ENCODE measurements around the gene TPRA1.
A peak's percentile ranks its signal among the peaks of the same experiment; 100 is the strongest.
"Not testable (repeated sequence)": the region's sequence is repeated elsewhere in the genome, so short reads cannot be mapped to it uniquely, and the experiment has no call there.

The TPRA1 gene

GRCh38 chr3:127607675-127608361, 17.3 kb upstream of the TPRA1 start:
- ATAC-seq: no peak
- Mint-ChIP-seq H3K36me3 (ENCODE audit: low read depth) (peaks cover 73% of the 10 kb centered on the region), H3K4me1 (peaks cover 7% of the 10 kb centered on the region), H3K27ac (no peak overlapping the region), H3K27me3 (no peaks in the 10 kb centered on the region), H3K9me3 (no peaks in the 10 kb centered on the region), H3K4me3 (no peak overlapping the region)
- no peak for DNase-seq

- H3K27ac Mint-ChIP-seq: no peak overlapping the region
- no peak for DNase-seq
- peaks cover 12% of the 10 kb centered on the region for H3K4me1 Mint-ChIP-seq
- H3K4me3 Mint-ChIP-seq: no peak overlapping the region
- ATAC-seq: no peak
- no peaks in the 10 kb centered on the region for H3K9me3 Mint-ChIP-seq
- peaks cover 71% of the 10 kb centered on the region for H3K36me3 Mint-ChIP-seq (ENCODE audit: low read depth)
- no peaks in the 10 kb centered on the region for H3K27me3 Mint-ChIP-seq
Observed at GRCh38 chr3:127606981-127607595, 16.6 kb upstream of the TPRA1 start.

- Mint-ChIP-seq H3K9me3 (no peaks in the 10 kb centered on the region), H3K36me3 (ENCODE audit: low read depth) (peaks cover 76% of the 10 kb centered on the region), H3K4me1 (peaks cover 19% of the 10 kb centered on the region), H3K27ac (no peak overlapping the region), H3K27me3 (no peaks in the 10 kb centered on the region), H3K4me3 (no peak overlapping the region)
- no peak for DNase-seq
- ATAC-seq: no peak
Observed at GRCh38 chr3:127606086-127606805, 15.7 kb upstream of the TPRA1 start.

GRCh38 chr3:127605547-127605946, 15.0 kb upstream of the TPRA1 start:
- not testable (repeated sequence) for H3K4me3 Mint-ChIP-seq, H3K27ac Mint-ChIP-seq, DNase-seq, ATAC-seq, H3K27me3 Mint-ChIP-seq, H3K9me3 Mint-ChIP-seq
- H3K4me1 Mint-ChIP-seq: peaks cover 25% of the 10 kb centered on the region
- H3K36me3 Mint-ChIP-seq (ENCODE audit: low read depth): peaks cover 76% of the 10 kb centered on the region

- no peak for ATAC-seq
- Mint-ChIP-seq H3K4me3 (no peak overlapping the region), H3K27me3 (no peaks in the 10 kb centered on the region), H3K36me3 (ENCODE audit: low read depth) (peaks cover 73% of the 10 kb centered on the region), H3K9me3 (no peaks in the 10 kb centered on the region), H3K4me1 (peaks cover 34% of the 10 kb centered on the region), H3K27ac (no peak overlapping the region)
- no peak for DNase-seq
Observed at GRCh38 chr3:127604546-127605165, 14.1 kb upstream of the TPRA1 start.

GRCh38 chr3:127604035-127604434, 13.5 kb upstream of the TPRA1 start:
- no peak for ATAC-seq
- H3K4me1 Mint-ChIP-seq: peaks cover 39% of the 10 kb centered on the region
- DNase-seq: no peak
- peaks cover 73% of the 10 kb centered on the region for H3K36me3 Mint-ChIP-seq (ENCODE audit: low read depth)
- H3K27ac Mint-ChIP-seq: no peak overlapping the region
- H3K9me3 Mint-ChIP-seq: no peaks in the 10 kb centered on the region
- H3K27me3 Mint-ChIP-seq: no peaks in the 10 kb centered on the region
- H3K4me3 Mint-ChIP-seq: no peak overlapping the region

- peaks cover 53% of the 10 kb centered on the region for H3K36me3 Mint-ChIP-seq (ENCODE audit: low read depth)
- peak overlapping the region; percentile 91 for H3K4me3 Mint-ChIP-seq
Observed at GRCh38 chr3:127600749-127601456, 10.4 kb upstream of the TPRA1 start.

GRCh38 chr3:127598841-127599570, 8.5 kb upstream of the TPRA1 start:
- peak overlapping the region; percentile 97 for H3K27ac Mint-ChIP-seq
- H3K4me1 Mint-ChIP-seq: peaks cover 53% of the 10 kb centered on the region
- H3K9me3 Mint-ChIP-seq: no peaks in the 10 kb centered on the region
- ATAC-seq (no peak), DNase-seq (no peak)
- H3K36me3 Mint-ChIP-seq (ENCODE audit: low read depth): peaks cover 40% of the 10 kb centered on the region
- peak overlapping the region; percentile 91 for H3K4me3 Mint-ChIP-seq
- no peaks in the 10 kb centered on the region for H3K27me3 Mint-ChIP-seq

More at GRCh38 chr3:127600749-127601456, 10.4 kb upstream of the TPRA1 start:
- DNase-seq: no peak
- Mint-ChIP-seq H3K27me3 (no peaks in the 10 kb centered on the region), H3K4me1 (peaks cover 55% of the 10 kb centered on the region), H3K9me3 (no peaks in the 10 kb centered on the region), H3K27ac (no peak overlapping the region)
- no peak for ATAC-seq

GRCh38 chr3:127597020-127597771, 6.7 kb upstream of the TPRA1 start:
- H3K36me3 Mint-ChIP-seq (ENCODE audit: low read depth): peaks cover 32% of the 10 kb centered on the region
- peak overlapping the region; percentile 91 for H3K4me3 Mint-ChIP-seq
- H3K27ac Mint-ChIP-seq: peak overlapping the region; percentile 97
- H3K4me1 Mint-ChIP-seq: peaks cover 51% of the 10 kb centered on the region
- no peaks in the 10 kb centered on the region for H3K9me3 Mint-ChIP-seq
- no peak for DNase-seq
- H3K27me3 Mint-ChIP-seq: no peaks in the 10 kb centered on the region
- ATAC-seq: no peak

GRCh38 chr3:127595303-127595702, 4.8 kb upstream of the TPRA1 start:
- DNase-seq: no peak
- H3K36me3 Mint-ChIP-seq (ENCODE audit: low read depth): peaks cover 14% of the 10 kb centered on the region
- no peaks in the 10 kb centered on the region for H3K9me3 Mint-ChIP-seq
- no peak for ATAC-seq
- peaks cover 46% of the 10 kb centered on the region for H3K4me1 Mint-ChIP-seq
- H3K27me3 Mint-ChIP-seq: no peaks in the 10 kb centered on the region
- no peak overlapping the region for H3K27ac Mint-ChIP-seq
- no peak overlapping the region for H3K4me3 Mint-ChIP-seq

GRCh38 chr3:127593178-127593577, 2.6 kb upstream of the TPRA1 start:
- H3K36me3 Mint-ChIP-seq (ENCODE audit: low read depth): peaks cover under 1% of the 10 kb centered on the region
- peaks cover 39% of the 10 kb centered on the region for H3K4me1 Mint-ChIP-seq
- no peaks in the 10 kb centered on the region for H3K27me3 Mint-ChIP-seq
- no peak overlapping the region for H3K4me3 Mint-ChIP-seq
- ATAC-seq: no peak
- no peak overlapping the region for H3K27ac Mint-ChIP-seq
- no peak for DNase-seq
- no peaks in the 10 kb centered on the region for H3K9me3 Mint-ChIP-seq

- H3K27ac Mint-ChIP-seq: peak overlapping the region; percentile 97
- peak; percentile 8 for ATAC-seq
- peaks cover 37% of the 10 kb centered on the region for H3K4me1 Mint-ChIP-seq
- DNase-seq: peak; percentile 54
- no peaks in the 10 kb centered on the region for H3K9me3 Mint-ChIP-seq
- H3K27me3 Mint-ChIP-seq: no peaks in the 10 kb centered on the region
- peak overlapping the region; percentile 91 for H3K4me3 Mint-ChIP-seq
- no peaks in the 10 kb centered on the region for H3K36me3 Mint-ChIP-seq (ENCODE audit: low read depth)
Observed at GRCh38 chr3:127590282-127590592, 296 bp downstream of the TPRA1 start.

GRCh38 chr3:127589600-127590281, 792 bp downstream of the TPRA1 start:
- H3K9me3 Mint-ChIP-seq: no peaks in the 10 kb centered on the region
- no peaks in the 10 kb centered on the region for H3K36me3 Mint-ChIP-seq (ENCODE audit: low read depth)
- H3K27ac Mint-ChIP-seq: peak overlapping the region; percentile 73
- peaks cover 39% of the 10 kb centered on the region for H3K4me1 Mint-ChIP-seq
- ATAC-seq (no peak), DNase-seq (peak; percentile 23)
- H3K27me3 Mint-ChIP-seq: no peaks in the 10 kb centered on the region
- H3K4me3 Mint-ChIP-seq: peak overlapping the region; percentile 89

All from activated naive CD8-positive, alpha-beta T cell treated with anti-CD3 and anti-CD28 coated beads, Interleukin-2, amount 50 U/mL, for 24 hours (primary cell).